ENCODE measurements around the gene TBC1D1.

Gene TBC1D1

DNA sequence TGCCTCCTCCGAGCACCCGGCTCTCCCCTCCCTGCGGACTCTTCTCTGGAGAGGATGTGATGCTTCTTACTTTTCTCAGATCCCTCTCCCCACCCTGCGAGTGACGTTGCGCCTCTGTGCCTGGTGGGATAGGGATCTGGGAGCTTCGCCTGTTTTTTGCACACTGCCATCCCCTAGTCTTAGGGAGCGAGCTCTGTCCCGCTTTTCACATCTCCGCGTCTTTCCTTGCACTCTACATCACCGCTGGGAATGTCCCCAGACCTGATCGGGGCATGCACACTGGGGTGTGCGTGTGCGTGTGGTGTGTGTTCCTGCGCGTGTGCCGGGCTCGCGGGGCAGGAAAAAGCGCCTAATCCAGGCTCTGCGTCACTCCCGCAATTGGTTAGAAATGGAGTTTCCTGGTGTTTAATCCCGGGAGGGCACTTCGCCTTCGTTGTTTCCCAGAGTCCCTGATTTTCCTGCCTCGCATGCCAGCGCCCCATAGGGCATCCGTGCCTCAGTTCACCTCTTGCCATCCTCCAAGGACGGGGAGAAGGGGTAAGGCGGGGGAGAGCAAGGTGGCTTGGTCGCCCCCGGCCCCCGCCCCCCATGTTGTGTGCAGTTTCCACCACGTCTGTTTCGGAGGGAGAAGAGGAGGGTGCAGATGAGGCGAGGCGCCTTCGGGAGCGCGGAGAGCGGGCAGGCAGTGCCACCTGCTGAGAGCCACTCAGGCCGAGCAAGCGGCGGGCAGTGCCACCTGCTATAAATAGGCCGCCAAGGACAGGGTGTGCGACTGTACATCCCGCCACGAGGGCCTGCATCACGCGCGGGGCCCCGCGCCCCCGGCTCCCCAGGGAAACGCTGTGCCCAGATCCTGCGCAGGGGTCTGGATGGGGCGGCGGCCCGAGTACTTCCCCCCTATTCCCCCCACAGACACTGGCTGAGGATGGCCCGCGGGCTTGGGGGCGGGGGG lies 759 bp upstream of the TBC1D1 start:
- TF ChIP-seq, protein P1, sequence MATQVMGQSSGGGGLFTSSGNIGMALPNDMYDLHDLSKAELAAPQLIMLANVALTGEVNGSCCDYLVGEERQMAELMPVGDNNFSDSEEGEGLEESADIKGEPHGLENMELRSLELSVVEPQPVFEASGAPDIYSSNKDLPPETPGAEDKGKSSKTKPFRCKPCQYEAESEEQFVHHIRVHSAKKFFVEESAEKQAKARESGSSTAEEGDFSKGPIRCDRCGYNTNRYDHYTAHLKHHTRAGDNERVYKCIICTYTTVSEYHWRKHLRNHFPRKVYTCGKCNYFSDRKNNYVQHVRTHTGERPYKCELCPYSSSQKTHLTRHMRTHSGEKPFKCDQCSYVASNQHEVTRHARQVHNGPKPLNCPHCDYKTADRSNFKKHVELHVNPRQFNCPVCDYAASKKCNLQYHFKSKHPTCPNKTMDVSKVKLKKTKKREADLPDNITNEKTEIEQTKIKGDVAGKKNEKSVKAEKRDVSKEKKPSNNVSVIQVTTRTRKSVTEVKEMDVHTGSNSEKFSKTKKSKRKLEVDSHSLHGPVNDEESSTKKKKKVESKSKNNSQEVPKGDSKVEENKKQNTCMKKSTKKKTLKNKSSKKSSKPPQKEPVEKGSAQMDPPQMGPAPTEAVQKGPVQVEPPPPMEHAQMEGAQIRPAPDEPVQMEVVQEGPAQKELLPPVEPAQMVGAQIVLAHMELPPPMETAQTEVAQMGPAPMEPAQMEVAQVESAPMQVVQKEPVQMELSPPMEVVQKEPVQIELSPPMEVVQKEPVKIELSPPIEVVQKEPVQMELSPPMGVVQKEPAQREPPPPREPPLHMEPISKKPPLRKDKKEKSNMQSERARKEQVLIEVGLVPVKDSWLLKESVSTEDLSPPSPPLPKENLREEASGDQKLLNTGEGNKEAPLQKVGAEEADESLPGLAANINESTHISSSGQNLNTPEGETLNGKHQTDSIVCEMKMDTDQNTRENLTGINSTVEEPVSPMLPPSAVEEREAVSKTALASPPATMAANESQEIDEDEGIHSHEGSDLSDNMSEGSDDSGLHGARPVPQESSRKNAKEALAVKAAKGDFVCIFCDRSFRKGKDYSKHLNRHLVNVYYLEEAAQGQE (IDR thresholded peaks at IDR 0.05; ENCODE audit: insufficient read depth in 1 of 2, low read depth in 2 of 2, low read length in 2 of 2): no peak

DNA sequence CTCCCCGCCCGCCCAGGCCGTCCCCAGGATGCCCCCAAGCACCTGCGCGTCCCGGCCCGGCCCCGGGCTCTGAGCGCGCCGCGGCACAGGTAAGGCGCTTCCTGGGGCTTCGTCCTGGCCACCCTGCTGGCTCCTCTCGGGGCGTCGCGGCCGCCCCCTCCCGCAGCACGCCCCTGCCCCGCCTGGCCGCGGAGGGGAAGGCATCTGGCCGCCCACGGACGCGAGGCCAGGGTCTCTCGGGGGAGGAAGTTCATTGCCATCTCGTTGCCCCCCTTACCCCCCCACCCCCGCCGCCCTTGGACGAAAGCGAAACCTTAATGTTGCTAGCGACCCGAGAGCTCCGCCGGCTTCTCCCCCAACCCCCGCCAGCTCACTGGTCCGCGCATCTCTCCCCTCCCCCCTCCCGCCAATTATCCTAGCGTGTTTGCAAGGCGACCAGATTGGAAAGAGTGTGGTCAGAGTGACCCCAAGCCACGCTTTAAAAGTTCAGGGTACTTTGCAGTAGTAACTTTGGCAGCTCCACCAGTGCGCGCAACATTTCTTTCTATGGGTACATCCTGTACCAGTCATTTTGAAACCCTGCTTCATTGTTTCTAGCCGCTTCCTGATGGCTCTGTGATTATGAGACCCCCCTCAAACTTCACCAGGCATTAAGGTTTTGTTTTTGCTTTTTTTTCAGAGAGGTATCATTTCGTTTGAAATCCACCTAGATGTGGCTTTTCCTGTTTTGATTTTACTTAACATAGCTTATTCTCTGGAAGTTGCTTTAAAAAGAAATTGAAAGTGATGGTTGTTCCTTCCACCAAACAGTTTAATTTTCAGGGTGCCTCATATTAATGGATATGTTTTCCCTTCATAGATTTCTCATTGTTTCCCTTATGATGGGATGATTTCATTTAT lies 626 bp downstream of the TBC1D1 start:
- TF ChIP-seq SIN3A (IDR thresholded peaks at IDR 0.05; ENCODE audit: borderline replicate concordance, insufficient read depth, low read length) (no peak), FOXP2 (optimal IDR thresholded peaks at IDR 0.05; ENCODE audit: borderline replicate concordance, extremely low read depth, extremely low read length, insufficient read depth) (no peak), TAF1 (IDR thresholded peaks at IDR 0.05; ENCODE audit: borderline replicate concordance, insufficient read depth, low read length) (no peak), POLR2AphosphoS5 (IDR thresholded peaks at IDR 0.05; ENCODE audit: low read depth, low read length) (no peak)
- TF ChIP-seq, protein P1 (IDR thresholded peaks at IDR 0.05; ENCODE audit: insufficient read depth in 1 of 2, low read depth in 2 of 2, low read length in 2 of 2): no peak

DNA sequence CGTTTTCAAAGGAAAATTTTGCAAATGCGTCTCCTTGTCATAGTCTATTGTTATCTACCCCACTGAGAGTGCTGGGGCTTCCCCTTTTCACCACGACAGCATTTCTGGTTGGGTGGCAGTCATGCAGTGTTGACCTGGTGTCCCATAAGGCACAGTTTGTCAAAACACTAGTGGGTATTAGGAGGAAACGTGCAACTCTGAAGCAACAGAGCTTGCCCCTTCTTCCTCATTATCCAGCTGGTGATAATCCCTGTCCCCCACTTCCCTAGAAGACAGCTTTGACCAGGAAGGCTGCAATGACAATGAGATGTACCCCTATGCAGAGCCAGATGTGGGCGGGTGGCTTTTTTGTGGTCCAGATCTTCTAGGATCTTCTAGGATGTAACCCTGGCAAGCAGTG lies 1.8 kb downstream of the TBC1D1 start:
- TF ChIP-seq, protein P1 (IDR thresholded peaks at IDR 0.05; ENCODE audit: insufficient read depth in 1 of 2, low read depth in 2 of 2, low read length in 2 of 2): no peak
- TF ChIP-seq POLR2AphosphoS5 (IDR thresholded peaks at IDR 0.05; ENCODE audit: low read depth, low read length) (no peak), SIN3A (IDR thresholded peaks at IDR 0.05; ENCODE audit: borderline replicate concordance, insufficient read depth, low read length) (no peak), FOXP2 (optimal IDR thresholded peaks at IDR 0.05; ENCODE audit: borderline replicate concordance, extremely low read depth, extremely low read length, insufficient read depth) (no peak), TAF1 (IDR thresholded peaks at IDR 0.05; ENCODE audit: borderline replicate concordance, insufficient read depth, low read length) (no peak)

DNA sequence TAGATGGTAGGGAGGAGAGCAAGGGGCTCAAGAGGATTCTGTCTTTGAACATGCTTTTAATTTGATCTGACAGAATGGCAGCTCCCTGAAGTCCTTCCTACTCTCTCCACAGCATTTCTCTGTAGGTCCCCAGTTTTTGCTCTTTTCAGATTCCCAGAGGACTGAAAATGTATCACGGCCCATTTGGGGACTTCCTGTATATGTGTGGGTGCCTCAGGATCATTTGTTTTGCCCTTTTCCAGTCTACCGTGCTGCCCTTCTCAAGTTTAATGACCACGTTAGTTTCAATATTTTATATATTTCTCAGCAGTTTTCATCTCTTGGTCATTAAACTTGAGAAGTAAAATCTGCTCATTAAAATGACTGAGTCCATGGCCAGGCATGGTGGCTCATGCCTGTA lies 2.3 kb downstream of the TBC1D1 start:
- no peak for TF ChIP-seq TAF1 (IDR thresholded peaks at IDR 0.05; ENCODE audit: borderline replicate concordance, insufficient read depth, low read length)
- no peak for TF ChIP-seq SIN3A (IDR thresholded peaks at IDR 0.05; ENCODE audit: borderline replicate concordance, insufficient read depth, low read length)
- TF ChIP-seq POLR2AphosphoS5 (IDR thresholded peaks at IDR 0.05; ENCODE audit: low read depth, low read length): no peak
- TF ChIP-seq, protein P1 (IDR thresholded peaks at IDR 0.05; ENCODE audit: insufficient read depth in 1 of 2, low read depth in 2 of 2, low read length in 2 of 2): no peak
- no peak for TF ChIP-seq FOXP2 (optimal IDR thresholded peaks at IDR 0.05; ENCODE audit: borderline replicate concordance, extremely low read depth, extremely low read length, insufficient read depth)
